K562 (cell line): Measurements from ENCODE around the gene CASP5.

Experiments used
- CTCF ChIP-seq, 3 experiments: IDR thresholded peaks in 2 of 3; conservative IDR thresholded peaks in 1 of 3; 2 replicates each; pipeline ENCODE4 v1.5.1; 2011 to 2012; ENCODE audit warnings: low read length in 3 of 3, mild to moderate bottlenecking in 3 of 3, control low read depth in 2 of 3, improper control_type of control experiment in 1 of 3, inconsistent platforms in 1 of 3, low read depth in 1 of 3, mixed read lengths in 1 of 3, moderate library complexity in 1 of 3; ENCODE audit not compliant: insufficient read depth in 2 of 3
- DPF2 ChIP-seq: fragments of 450-650 bp; IDR thresholded peaks from 2 replicates; pipeline ENCODE4 v1.6.1; 2016
- HNRNPLL ChIP-seq: fragments of 200-400 bp; formaldehyde crosslinking; IDR thresholded peaks from 2 replicates; pipeline ENCODE4 v1.6.1; 2017; ENCODE audit warnings: low read length, low read depth, mild to moderate bottlenecking; ENCODE audit not compliant: poor library complexity, severe bottlenecking
- NFE2 ChIP-seq: IDR thresholded peaks from 2 replicates; pipeline ENCODE4 v1.6.1; 2014; ENCODE audit warnings: antibody characterized with exemption, low read depth
- NFYB ChIP-seq: IDR thresholded peaks from 2 replicates; pipeline ENCODE4 v1.6.1; 2011; ENCODE audit warnings: mild to moderate bottlenecking, moderate library complexity; ENCODE audit not compliant: insufficient read length; ENCODE audit errors: extremely low read depth
- POLR2A ChIP-seq: fragments of 450-650 bp; conservative IDR thresholded peaks from 2 replicates; pipeline ENCODE4 v1.6.1; 2016
- SMAD4 ChIP-seq: fragments of 250-450 bp; sonication (Bioruptor Pico); conservative IDR thresholded peaks from 2 replicates; pipeline ENCODE4 v1.8.0; 2021; ENCODE audit warnings: inconsistent platforms, mild to moderate bottlenecking, moderate library complexity
- SMARCC2 ChIP-seq: fragments of 450-650 bp; IDR thresholded peaks from 2 replicates; pipeline ENCODE4 v1.6.1; 2017; ENCODE audit warnings: antibody characterized with exemption, moderate library complexity, mild to moderate bottlenecking, low read depth

DNA sequence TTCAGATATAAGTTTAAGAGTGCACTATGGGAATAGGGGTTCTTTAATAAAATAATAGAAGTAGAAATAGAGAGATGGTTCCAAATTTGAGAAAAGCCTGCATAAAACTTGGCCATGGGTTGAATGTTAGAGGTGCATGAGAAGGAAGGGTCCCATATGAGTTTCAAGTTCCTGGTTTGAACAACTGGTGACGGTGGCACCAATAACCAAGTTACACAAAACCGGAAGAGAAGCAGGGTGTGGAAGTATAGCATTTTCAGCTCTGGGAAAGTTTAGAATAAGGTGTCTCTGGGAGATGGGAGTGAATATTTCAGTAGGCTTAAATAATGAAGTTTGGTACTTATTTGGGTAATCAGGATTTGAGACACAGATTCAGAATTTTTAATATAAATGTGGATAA, 9.5 kb upstream of the CASP5 start:
- TF ChIP-seq SMARCC2 (no peak), POLR2A (no peak), SMAD4 (no peak), HNRNPLL (no peak), NFYB (no peak), CTCF (IDR thresholded peaks at IDR 0.05 in 2 of 3, conservative IDR thresholded peaks at IDR 0.05 in 1 of 3; ENCODE audit: insufficient read depth in 2 of 3, low read depth in 1 of 3, low read length in 3 of 3) (no peak), NFE2 (no peak), DPF2 (no peak)
